Sigmoid colon (tissue), 7 donors: ENCODE measurements around the gene WASF2. TPM values are rescaled to one million over a fixed set of nuclear protein-coding genes. Genes with fewer than 3 reads are reported as not detected.
"Not testable (repeated sequence)": the region's sequence is repeated elsewhere in the genome, so short reads cannot be mapped to it uniquely, and the experiment has no call there.

Source experiments
- DNase-seq: peaks from one replicate; pipeline ENCODE4 v3.0.0-alpha.2; 2019
- H3K27ac ChIP-seq, 4 donors: fragments of 200-600 bp; sonication (generic); one replicate each; pipeline ENCODE4 v1.5.1; 2016 to 2019; ENCODE audit warnings: mild to moderate bottlenecking in 1 of 4
- H3K27me3 ChIP-seq, 3 donors: fragments of 200-600 bp; sonication (generic); one replicate each; pipeline ENCODE4 v1.5.1; 2019; ENCODE audit warnings: mild to moderate bottlenecking in 1 of 3
- H3K36me3 ChIP-seq, 4 donors: fragments of 200-600 bp; sonication (generic); one replicate each; pipeline ENCODE4 v1.5.1; 2016 to 2019
- H3K4me1 ChIP-seq, 4 donors: fragments of 200-600 bp; sonication (generic); one replicate each; pipeline ENCODE4 v1.5.1; 2017 to 2019
- H3K4me3 ChIP-seq, 4 donors: fragments of 200-600 bp; sonication (generic); one replicate each; pipeline ENCODE4 v1.5.1; 2017 to 2019; ENCODE audit warnings: mild to moderate bottlenecking in 2 of 4, moderate library complexity in 1 of 4
- H3K9me3 ChIP-seq, 4 donors: fragments of 200-600 bp in 3 of 4; sonication (generic) in 3 of 4; one replicate each; pipeline versions ENCODE4 v1.5.1 to v1.6.1; 2013 to 2019
- CTCF ChIP-seq, 4 experiments: fragments of 450-650 bp in 3 of 4; fragments of 200-600 bp in 1 of 4; IDR thresholded peaks; one replicate each; pipeline ENCODE4 v1.5.1; 2016 to 2019; ENCODE audit warnings: antibody characterized with exemption in 4 of 4, mild to moderate bottlenecking in 3 of 4, moderate library complexity in 2 of 4
- EP300 ChIP-seq, 4 donors: sonication (generic); formaldehyde crosslinking; IDR thresholded peaks; one replicate each; pipeline ENCODE4 v1.6.1; 2017; ENCODE audit warnings: antibody characterized with exemption in 4 of 4
- POLR2A ChIP-seq, 2 donors: fragments of 450-650 bp; IDR thresholded peaks; one replicate each; pipeline ENCODE4 v1.6.1; 2016; ENCODE audit warnings: antibody characterized with exemption in 2 of 2, mild to moderate bottlenecking in 2 of 2, moderate library complexity in 2 of 2
- POLR2AphosphoS5 ChIP-seq, 4 donors: sonication (generic); formaldehyde crosslinking; IDR thresholded peaks; one replicate each; pipeline ENCODE4 v1.6.1; 2017; ENCODE audit warnings: antibody characterized with exemption in 4 of 4
- WGBS, 2 donors: extraction: QIAGEN DNeasy Blood & Tissue Kit; methylation state at CpG; one replicate each; pipeline ENCODE4 v1.1.7; 2013; 5-methylcytosine and 5-hydroxymethylcytosine counted together
- intact Hi-C: fragments of 100-400 bp; cut with DNase I; formaldehyde crosslinking; loops from one replicate; pipeline ENCODE4 v1.15.1; 2023
- polyA plus RNA-seq, 3 donors: library from polyadenylated mRNA; stranded (reverse); fragments of 200-250 nt; gene quantifications; one replicate each; pipeline ENCODE4 v1.2.3, GENCODE V29; 2013
- total RNA-seq, 4 donors: library from RNA; depleted of rRNA; stranded (reverse); fragments of >200 nt; gene quantifications; one replicate each; pipeline ENCODE4 v1.1.0, GENCODE V29; 2016
- donor health status: healthy with polysubstance abuse.
- donor health status: Bipolar disorder and iron deficiency.
- donor health status: healthy.

Gene WASF2
- total and polyA plus RNA-seq, 7 donors = 30.0 to 69.6 (median 56.9) TPM

GRCh38 chr1:27406362-27406680 is 83.6 kb downstream of the WASF2 start:
- peaks cover 0 to 57% (median 54%) of the 10 kb centered on the region in 4 donors for H3K4me1 ChIP-seq
- no peak for TF ChIP-seq EP300 (IDR thresholded peaks at IDR 0.05)
- 65 to 77% methylated on average over 4 of the region's 4 CpGs for WGBS, 2 donors
- no peaks in the 10 kb centered on the region for H3K27me3 ChIP-seq
- no peak overlapping the region for H3K4me3 ChIP-seq
- no peak for DNase-seq
- intact Hi-C loops = no loop called here
- H3K36me3 ChIP-seq = peaks cover 17 to 54% (median 45%) of the 10 kb centered on the region in 4 donors
- H3K27ac ChIP-seq = peak overlapping the region; percentile 79 to 88 (median 81)
- no peaks in the 10 kb centered on the region for H3K9me3 ChIP-seq

- WGBS, 2 donors = 83 to 85% methylated on average over 17 of the region's 18 CpGs
- H3K9me3 ChIP-seq, DNase-seq, H3K27me3 ChIP-seq, intact Hi-C loops, H3K4me3 ChIP-seq: not testable (repeated sequence)
- H3K4me1 ChIP-seq = peaks cover 0 to 61% (median 55%) of the 10 kb centered on the region in 4 donors
- peak overlapping the region; percentile 79 to 88 (median 81) for H3K27ac ChIP-seq
- peaks cover 16 to 48% (median 40%) of the 10 kb centered on the region in 4 donors for H3K36me3 ChIP-seq
Observed at GRCh38 chr1:27405598-27406361, 84.2 kb downstream of the WASF2 start.

GRCh38 chr1:27405074-27405473 is 84.9 kb downstream of the WASF2 start:
- TF ChIP-seq POLR2AphosphoS5 (IDR thresholded peaks at IDR 0.05) = peak in 1 of 4 donors; percentile 62
- no peak for TF ChIP-seq CTCF (IDR thresholded peaks at IDR 0.05)
- no peak for TF ChIP-seq EP300 (IDR thresholded peaks at IDR 0.05)
- no peak for TF ChIP-seq POLR2A (IDR thresholded peaks at IDR 0.05)
- H3K27me3 ChIP-seq = no peaks in the 10 kb centered on the region
- no peak overlapping the region for H3K4me3 ChIP-seq
- H3K27ac ChIP-seq = peak overlapping the region; percentile 79 to 88 (median 81)
- peaks cover 10 to 41% (median 33%) of the 10 kb centered on the region in 4 donors for H3K36me3 ChIP-seq
- H3K4me1 ChIP-seq = peaks cover 0 to 65% (median 57%) of the 10 kb centered on the region in 4 donors
- intact Hi-C loops = no loop called here
- no peaks in the 10 kb centered on the region for H3K9me3 ChIP-seq
- DNase-seq = no peak
- whole genome bisulfite sequencing, 2 donors = 77 to 78% methylated on average over 13 of the region's 13 CpGs

- intact Hi-C loops = loop anchor here (5.0 kb wide), 2 partner anchors 153 to 258 kb away; no protein-coding TSS in a partner anchor
Observed at GRCh38 chr1:27403931-27404330, 86.0 kb downstream of the WASF2 start.

GRCh38 chr1:27403065-27403726 is 86.8 kb downstream of the WASF2 start:
- TF ChIP-seq POLR2AphosphoS5 (IDR thresholded peaks at IDR 0.05) = peak in 3 of 4 donors; percentile 35 to 50 (median 41)
- no peak for TF ChIP-seq EP300 (IDR thresholded peaks at IDR 0.05)
- no peak for TF ChIP-seq CTCF (IDR thresholded peaks at IDR 0.05)
- TF ChIP-seq POLR2A (IDR thresholded peaks at IDR 0.05) = no peak
- Histone ChIP-seq H3K4me3 (peak overlapping the region in 2 of 4 donors; percentile 16 to 21), H3K36me3 (peaks cover 5 to 22% (median 19%) of the 10 kb centered on the region in 4 donors), H3K27ac (peak overlapping the region; percentile 79 to 88 (median 81)), H3K9me3 (no peaks in the 10 kb centered on the region), H3K4me1 (peaks cover 0 to 83% (median 67%) of the 10 kb centered on the region in 4 donors), H3K27me3 (no peaks in the 10 kb centered on the region)
- intact Hi-C loops = loop anchor here (5.0 kb wide), 2 partner anchors 154 to 259 kb away; no protein-coding TSS in a partner anchor
- WGBS, 2 donors = 34 to 70% methylated on average over 24 of the region's 24 CpGs
- peak; percentile 91 for DNase-seq

More at GRCh38 chr1:27403931-27404330, 86.0 kb downstream of the WASF2 start:
- Histone ChIP-seq H3K4me1 (peaks cover 0 to 76% (median 66%) of the 10 kb centered on the region in 4 donors), H3K4me3 (no peak overlapping the region), H3K36me3 (peaks cover 5 to 30% (median 25%) of the 10 kb centered on the region in 4 donors), H3K9me3 (no peaks in the 10 kb centered on the region), H3K27ac (peak overlapping the region; percentile 79 to 88 (median 81)), H3K27me3 (no peaks in the 10 kb centered on the region)
- no peak for TF ChIP-seq EP300 (IDR thresholded peaks at IDR 0.05)
- TF ChIP-seq POLR2A (IDR thresholded peaks at IDR 0.05) = no peak
- no peak for TF ChIP-seq CTCF (IDR thresholded peaks at IDR 0.05)
- no peak for TF ChIP-seq POLR2AphosphoS5 (IDR thresholded peaks at IDR 0.05)
- DNase-seq = no peak
